Coronary artery (tissue), 2 donors: ENCODE measurements around the gene INPPL1.

Experiments
- DNase-seq: peaks from one replicate; pipeline ENCODE4 v3.0.0-alpha.2; 2017; ENCODE audit warnings: low spot score
- H3K27ac ChIP-seq, 2 donors: fragments of 200-600 bp; sonication (generic); one replicate each; pipeline ENCODE4 v1.5.1; 2016 to 2019
- H3K4me3 ChIP-seq: fragments of 200-600 bp; sonication (generic); 2 replicates; pipeline ENCODE4 v1.5.1; 2016; ENCODE audit warnings: mild to moderate bottlenecking, moderate library complexity
- TF ChIP-seq, protein P1 (sequence below): fragments of 200-600 bp; sonication (generic); IDR thresholded peaks from one replicate; pipeline ENCODE4 v1.5.1; 2019; ENCODE audit warnings: antibody characterized with exemption

Gene INPPL1

DNA sequence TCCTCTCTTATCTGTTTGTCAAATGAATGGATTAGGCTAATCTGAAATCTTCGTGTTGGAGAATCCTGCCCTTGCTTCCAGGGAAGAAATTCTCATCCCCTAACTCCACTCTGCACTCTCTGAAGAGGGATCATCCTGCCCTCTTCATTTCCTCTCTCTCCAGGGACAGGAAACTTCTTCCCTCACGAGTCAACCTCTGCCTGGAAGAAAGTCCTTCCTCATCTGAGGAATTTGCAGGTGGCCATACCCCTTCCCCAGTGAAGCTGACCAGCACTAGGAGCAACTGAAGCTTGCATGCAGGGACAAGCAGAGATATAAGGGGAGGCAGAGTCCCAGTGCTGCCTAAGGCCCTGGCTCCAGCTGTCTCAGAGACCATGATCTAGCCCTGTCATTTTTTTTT is 23.0 kb downstream of the INPPL1 start:
- Histone ChIP-seq H3K27ac (no peak overlapping the region), H3K4me3 (no peak overlapping the region)
- TF ChIP-seq, protein P1, sequence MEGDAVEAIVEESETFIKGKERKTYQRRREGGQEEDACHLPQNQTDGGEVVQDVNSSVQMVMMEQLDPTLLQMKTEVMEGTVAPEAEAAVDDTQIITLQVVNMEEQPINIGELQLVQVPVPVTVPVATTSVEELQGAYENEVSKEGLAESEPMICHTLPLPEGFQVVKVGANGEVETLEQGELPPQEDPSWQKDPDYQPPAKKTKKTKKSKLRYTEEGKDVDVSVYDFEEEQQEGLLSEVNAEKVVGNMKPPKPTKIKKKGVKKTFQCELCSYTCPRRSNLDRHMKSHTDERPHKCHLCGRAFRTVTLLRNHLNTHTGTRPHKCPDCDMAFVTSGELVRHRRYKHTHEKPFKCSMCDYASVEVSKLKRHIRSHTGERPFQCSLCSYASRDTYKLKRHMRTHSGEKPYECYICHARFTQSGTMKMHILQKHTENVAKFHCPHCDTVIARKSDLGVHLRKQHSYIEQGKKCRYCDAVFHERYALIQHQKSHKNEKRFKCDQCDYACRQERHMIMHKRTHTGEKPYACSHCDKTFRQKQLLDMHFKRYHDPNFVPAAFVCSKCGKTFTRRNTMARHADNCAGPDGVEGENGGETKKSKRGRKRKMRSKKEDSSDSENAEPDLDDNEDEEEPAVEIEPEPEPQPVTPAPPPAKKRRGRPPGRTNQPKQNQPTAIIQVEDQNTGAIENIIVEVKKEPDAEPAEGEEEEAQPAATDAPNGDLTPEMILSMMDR: no peak
- DNase-seq: no peak

DNA sequence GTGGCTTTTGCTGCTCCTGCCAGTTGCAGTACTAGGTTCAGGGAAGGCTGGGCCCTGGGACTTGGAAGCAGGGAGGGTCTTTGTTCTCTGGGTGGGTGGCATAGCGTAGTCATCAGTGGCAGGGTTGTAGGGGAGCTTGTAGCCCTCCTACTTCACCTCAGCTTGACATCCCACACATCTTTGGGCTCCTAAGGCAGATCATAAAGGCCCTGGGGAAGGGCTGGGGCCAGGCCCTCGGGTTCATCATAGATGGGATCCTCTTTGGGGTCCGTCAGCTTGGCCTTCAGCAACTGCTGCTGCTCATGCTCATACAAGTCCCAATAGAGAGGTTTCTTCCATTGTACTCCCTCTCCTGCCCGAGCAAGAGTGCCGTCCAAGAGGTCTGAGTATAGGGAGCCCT is 25.4 kb downstream of the INPPL1 start:
- no peak overlapping the region for H3K27ac ChIP-seq
- no peak for DNase-seq
- TF ChIP-seq, protein P1: no peak
- no peak overlapping the region for H3K4me3 ChIP-seq

DNA sequence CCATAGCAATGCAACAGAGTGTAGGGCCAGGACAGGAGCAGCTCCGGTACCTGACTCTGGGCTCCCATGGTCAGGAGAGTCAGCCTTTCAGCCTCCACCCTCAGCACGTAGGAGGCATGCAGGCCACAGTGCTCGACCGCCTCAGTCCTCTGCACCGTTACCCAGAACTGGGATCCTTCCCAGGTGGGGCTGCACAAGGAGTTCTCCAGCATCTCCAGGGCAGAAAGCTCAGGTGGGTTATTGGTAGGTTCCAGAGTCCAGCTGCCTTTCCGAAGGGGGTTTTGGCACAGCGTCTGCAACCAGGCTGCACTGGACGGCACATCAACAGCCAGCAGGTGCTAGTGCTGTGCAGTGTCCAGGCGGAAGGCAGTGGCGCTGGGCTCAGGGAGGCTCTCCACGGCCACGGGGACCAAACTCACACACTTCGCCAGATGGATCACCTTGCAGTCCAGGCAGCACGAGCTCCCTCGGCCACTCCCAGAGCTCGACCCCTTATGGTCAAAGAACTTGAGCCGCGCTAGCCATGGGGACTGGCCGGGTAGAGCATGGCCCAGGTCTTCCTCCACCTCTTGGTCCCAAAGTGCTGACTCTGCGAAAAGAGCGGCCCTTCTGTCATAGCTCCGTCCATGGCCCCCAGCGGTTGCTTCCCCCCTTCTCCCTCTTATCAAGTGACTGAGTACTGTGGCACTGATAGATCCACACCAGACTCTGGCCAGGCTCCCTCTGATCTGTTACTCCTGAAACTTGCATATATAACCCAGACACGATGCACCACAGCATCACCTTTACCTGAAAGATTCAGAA is 26.3 kb downstream of the INPPL1 start:
- Histone ChIP-seq H3K4me3 (no peak overlapping the region), H3K27ac (no peak overlapping the region)
- TF ChIP-seq, protein P1: no peak
- DNase-seq: no peak

DNA sequence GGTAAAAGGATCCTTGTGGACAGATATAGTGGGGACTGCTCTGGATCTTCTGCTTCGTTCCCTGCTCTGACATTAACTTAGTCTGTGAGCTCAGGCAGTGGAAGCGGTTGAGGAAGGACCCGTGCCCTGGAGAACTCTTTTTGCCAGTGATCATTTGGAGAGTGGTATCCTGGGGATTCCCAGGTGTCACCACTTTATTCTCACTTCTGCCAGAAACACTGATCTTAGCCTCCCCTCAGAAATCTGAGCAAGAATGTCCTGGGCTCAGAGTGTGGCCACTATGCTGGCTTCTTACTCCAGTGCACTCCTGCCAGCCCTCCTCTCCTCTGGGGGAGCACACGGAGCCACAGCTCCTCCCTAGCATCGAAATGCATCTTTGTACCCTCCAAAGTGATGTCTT is 27.0 kb downstream of the INPPL1 start:
- TF ChIP-seq, protein P1: no peak
- DNase-seq: no peak
- Histone ChIP-seq H3K4me3 (no peak overlapping the region), H3K27ac (no peak overlapping the region)

DNA sequence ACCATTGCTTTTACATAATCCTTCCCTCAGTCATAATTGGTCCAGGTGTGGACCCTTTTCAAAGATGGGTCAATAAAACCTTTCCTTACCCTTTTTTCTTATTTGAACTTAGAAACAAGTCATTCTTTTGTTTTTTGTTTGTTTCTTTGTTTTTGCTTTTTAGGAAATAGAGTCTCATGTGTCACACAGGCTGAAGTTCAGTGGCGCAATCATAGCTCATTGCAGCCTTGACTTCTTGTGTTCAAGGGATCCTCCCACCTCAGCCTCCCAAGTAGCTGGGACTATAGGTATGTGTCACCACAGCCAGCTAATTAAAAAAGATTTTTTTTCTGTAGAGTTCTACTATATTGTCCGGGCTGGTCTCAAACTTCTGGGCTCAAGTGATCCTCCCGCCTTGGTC is 28.8 kb downstream of the INPPL1 start:
- no peak overlapping the region for H3K27ac ChIP-seq
- DNase-seq: no peak
- H3K4me3 ChIP-seq: no peak overlapping the region
- TF ChIP-seq, protein P1: no peak

DNA sequence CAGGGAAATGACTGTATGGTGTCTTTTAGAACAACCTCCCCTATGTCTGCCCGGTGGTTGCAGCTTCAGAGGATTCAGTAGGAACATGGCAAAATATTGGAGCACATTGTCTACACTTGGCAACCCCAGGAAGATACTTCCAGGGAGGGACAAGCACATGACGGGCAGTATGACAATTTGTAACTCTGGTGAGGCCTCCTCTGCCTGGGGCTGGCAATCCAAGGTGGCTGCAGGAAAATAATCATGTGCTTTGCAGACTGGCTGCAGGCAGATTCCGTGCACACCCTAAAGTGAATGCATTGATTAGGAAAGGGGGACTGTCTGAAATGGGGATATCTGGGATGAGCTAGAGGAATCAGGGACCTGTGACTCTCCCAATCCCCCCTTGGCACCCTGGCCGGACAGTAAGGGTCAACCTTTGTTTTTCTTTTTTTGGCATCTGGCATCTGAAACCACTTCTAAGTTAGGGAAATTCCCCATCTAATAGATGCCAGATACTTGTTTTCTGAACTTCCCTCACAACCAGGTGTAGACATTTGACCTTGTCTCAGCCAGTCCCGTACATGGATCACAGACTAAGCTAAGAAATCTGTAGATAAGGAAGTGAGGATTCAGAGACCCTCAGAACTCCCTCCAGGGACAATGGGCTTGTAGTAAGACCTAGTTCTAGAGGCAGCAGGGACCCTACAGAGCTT is 29.9 kb downstream of the INPPL1 start:
- Histone ChIP-seq H3K27ac (no peak overlapping the region), H3K4me3 (no peak overlapping the region)
- TF ChIP-seq, protein P1: no peak
- no peak for DNase-seq

DNA sequence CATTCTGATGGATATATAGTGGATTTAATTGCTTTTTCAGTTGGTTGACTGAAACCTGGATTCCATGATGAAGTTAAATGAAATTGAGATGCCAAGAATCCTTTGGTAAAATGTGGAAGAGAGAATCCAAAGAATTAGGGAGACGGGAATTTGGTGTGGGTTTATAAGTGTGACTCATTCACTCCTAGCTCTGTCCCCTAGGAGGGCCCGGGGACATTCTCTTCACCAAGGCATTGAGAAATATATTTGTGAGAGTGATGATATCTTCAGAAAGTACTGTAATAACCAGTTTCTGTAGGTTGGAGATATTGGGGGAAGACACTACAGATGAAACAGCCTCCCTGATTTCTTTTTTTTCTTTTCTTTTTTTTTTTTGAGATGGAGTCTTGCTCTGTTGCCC is 33.0 kb downstream of the INPPL1 start:
- Histone ChIP-seq H3K27ac (no peak overlapping the region), H3K4me3 (no peak overlapping the region)
- no peak for DNase-seq
- TF ChIP-seq, protein P1: no peak
